ENCODE results near the gene CCDC188.

GRCh38 chr22:20186871-20187546 is 36.2 kb upstream of the CCDC188 start:
- TF ChIP-seq MEF2D (CRISPR knock-in tag; IDR thresholded peaks at IDR 0.05) (no peak), DBP (CRISPR knock-in tag; IDR thresholded peaks at IDR 0.05; ENCODE audit: not compliant biosample characterization) (no peak), TCF7 (IDR thresholded peaks at IDR 0.05; ENCODE audit: low read depth) (no peak), AHDC1 (CRISPR knock-in tag; IDR thresholded peaks at IDR 0.05; ENCODE audit: borderline replicate concordance) (no peak), MZF1 (CRISPR knock-in tag; IDR thresholded peaks at IDR 0.05; ENCODE audit: borderline replicate concordance) (no peak), CTCF (CRISPR knock-in tag; IDR thresholded peaks at IDR 0.05) (no peak), ZNF331 (CRISPR knock-in tag; IDR thresholded peaks at IDR 0.05) (no peak), POLR2G (IDR thresholded peaks at IDR 0.05; ENCODE audit: low read depth, low read length) (no peak), ZNF569 (CRISPR knock-in tag; IDR thresholded peaks at IDR 0.05; ENCODE audit: borderline replicate concordance) (no peak), TOE1 (CRISPR knock-in tag; IDR thresholded peaks at IDR 0.05) (no peak), HCFC1 (IDR thresholded peaks at IDR 0.05; ENCODE audit: low read depth, low read length) (no peak)
